Measurements from ENCODE around the gene PI4K2B. TPM values are rescaled to one million over a fixed set of nuclear protein-coding genes. Genes with fewer than 3 reads are reported as not detected.
A peak's percentile ranks its signal among the peaks of the same experiment; 100 is the strongest.

PI4K2B gene
- total and polyA plus RNA-seq, 2 of the 13 experiments (the other 11 are each of a cell fraction or from before 2014, with no cell fraction given): 6.9 to 25.8 TPM

DNA sequence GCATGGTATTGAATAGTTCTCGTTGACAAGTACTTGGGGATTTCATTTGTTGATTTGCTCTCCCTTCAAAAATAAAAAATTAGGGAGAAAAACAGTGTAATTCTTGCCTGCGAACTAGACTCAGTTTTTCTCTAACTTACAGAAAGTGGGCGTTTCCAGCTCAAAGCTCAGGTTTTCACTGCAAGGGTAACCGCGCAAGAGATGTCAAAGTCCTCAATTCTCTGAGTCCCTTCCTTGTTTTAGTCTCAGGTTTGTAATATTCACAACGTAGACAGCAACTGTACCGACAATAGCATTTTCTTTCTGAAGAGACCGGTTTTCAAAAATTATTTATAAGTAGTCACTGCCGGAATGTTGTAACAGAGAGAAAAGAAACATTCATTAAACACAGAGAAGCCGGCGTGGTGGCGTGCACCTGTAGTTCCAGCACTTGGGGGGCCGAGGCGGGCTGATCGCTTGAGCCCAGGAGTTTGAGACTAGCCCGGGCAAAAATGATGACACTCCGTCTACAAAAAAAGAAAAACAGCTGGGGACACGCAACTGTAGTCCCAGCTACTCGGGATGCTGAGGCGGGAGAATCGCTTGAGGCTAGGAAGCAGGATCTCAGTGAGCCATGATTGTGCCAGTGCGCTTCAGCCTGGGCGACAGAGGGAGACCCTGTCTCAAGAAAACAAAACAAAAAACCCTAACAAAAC lies 79.5 kb downstream of the PI4K2B start (continued):
- TF ChIP-seq, protein P1, sequence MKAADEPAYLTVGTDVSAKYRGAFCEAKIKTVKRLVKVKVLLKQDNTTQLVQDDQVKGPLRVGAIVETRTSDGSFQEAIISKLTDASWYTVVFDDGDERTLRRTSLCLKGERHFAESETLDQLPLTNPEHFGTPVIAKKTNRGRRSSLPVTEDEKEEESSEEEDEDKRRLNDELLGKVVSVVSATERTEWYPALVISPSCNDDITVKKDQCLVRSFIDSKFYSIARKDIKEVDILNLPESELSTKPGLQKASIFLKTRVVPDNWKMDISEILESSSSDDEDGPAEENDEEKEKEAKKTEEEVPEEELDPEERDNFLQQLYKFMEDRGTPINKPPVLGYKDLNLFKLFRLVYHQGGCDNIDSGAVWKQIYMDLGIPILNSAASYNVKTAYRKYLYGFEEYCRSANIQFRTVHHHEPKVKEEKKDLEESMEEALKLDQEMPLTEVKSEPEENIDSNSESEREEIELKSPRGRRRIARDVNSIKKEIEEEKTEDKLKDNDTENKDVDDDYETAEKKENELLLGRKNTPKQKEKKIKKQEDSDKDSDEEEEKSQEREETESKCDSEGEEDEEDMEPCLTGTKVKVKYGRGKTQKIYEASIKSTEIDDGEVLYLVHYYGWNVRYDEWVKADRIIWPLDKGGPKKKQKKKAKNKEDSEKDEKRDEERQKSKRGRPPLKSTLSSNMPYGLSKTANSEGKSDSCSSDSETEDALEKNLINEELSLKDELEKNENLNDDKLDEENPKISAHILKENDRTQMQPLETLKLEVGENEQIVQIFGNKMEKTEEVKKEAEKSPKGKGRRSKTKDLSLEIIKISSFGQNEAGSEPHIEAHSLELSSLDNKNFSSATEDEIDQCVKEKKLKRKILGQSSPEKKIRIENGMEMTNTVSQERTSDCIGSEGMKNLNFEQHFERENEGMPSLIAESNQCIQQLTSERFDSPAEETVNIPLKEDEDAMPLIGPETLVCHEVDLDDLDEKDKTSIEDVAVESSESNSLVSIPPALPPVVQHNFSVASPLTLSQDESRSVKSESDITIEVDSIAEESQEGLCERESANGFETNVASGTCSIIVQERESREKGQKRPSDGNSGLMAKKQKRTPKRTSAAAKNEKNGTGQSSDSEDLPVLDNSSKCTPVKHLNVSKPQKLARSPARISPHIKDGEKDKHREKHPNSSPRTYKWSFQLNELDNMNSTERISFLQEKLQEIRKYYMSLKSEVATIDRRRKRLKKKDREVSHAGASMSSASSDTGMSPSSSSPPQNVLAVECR (CRISPR knock-in tag; IDR thresholded peaks at IDR 0.05; ENCODE audit: borderline replicate concordance): 0 out of 2 replicates have a peak, but pooled peaks have one; percentile 4
- no peak for TF ChIP-seq XBP1 (CRISPR knock-in tag; IDR thresholded peaks at IDR 0.05)
- TF ChIP-seq ZNF337 (CRISPR knock-in tag; IDR thresholded peaks at IDR 0.05; ENCODE audit: borderline replicate concordance, low read depth): no peak
- TF ChIP-seq, protein P2, sequence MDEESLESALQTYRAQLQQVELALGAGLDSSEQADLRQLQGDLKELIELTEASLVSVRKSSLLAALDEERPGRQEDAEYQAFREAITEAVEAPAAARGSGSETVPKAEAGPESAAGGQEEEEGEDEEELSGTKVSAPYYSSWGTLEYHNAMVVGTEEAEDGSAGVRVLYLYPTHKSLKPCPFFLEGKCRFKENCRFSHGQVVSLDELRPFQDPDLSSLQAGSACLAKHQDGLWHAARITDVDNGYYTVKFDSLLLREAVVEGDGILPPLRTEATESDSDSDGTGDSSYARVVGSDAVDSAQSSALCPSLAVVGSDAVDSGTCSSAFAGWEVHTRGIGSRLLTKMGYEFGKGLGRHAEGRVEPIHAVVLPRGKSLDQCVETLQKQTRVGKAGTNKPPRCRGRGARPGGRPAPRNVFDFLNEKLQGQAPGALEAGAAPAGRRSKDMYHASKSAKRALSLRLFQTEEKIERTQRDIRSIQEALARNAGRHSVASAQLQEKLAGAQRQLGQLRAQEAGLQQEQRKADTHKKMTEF (CRISPR knock-in tag; IDR thresholded peaks at IDR 0.05): no peak
- TF ChIP-seq, protein P3, sequence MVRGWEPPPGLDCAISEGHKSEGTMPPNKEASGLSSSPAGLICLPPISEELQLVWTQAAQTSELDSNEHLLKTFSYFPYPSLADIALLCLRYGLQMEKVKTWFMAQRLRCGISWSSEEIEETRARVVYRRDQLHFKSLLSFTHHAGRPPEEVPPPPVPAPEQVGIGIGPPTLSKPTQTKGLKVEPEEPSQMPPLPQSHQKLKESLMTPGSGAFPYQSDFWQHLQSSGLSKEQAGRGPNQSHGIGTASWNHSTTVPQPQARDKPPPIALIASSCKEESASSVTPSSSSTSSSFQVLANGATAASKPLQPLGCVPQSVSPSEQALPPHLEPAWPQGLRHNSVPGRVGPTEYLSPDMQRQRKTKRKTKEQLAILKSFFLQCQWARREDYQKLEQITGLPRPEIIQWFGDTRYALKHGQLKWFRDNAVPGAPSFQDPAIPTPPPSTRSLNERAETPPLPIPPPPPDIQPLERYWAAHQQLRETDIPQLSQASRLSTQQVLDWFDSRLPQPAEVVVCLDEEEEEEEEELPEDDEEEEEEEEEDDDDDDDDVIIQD (CRISPR knock-in tag; IDR thresholded peaks at IDR 0.05; ENCODE audit: low read depth): no peak
- no peak for TF ChIP-seq ARHGAP35 (CRISPR knock-in tag; IDR thresholded peaks at IDR 0.05; ENCODE audit: borderline replicate concordance)
- no peak for TF ChIP-seq HOXA9 (CRISPR knock-in tag; IDR thresholded peaks at IDR 0.05; ENCODE audit: borderline replicate concordance)
- TF ChIP-seq ZFP36 (IDR thresholded peaks at IDR 0.05; ENCODE audit: borderline replicate concordance, low read depth, low read length, partially characterized antibody): no peak
- TF ChIP-seq GPN1 (CRISPR knock-in tag; IDR thresholded peaks at IDR 0.05; ENCODE audit: borderline replicate concordance): no peak
- TF ChIP-seq PHF5A (CRISPR knock-in tag; IDR thresholded peaks at IDR 0.05; ENCODE audit: low read depth, unreplicated experiment): no peak
- no peak for TF ChIP-seq U2AF1 (optimal IDR thresholded peaks at IDR 0.05; ENCODE audit: low read depth, low read length)
- peak; percentile 64 for TF ChIP-seq HNF4A (CRISPR knock-in tag; IDR thresholded peaks at IDR 0.05)
- no peak for TF ChIP-seq ZKSCAN1 (IDR thresholded peaks at IDR 0.05; ENCODE audit: low read length)
- peak; percentile 49; the same call in 1 of the 2 replicates for TF ChIP-seq ZNF460 (CRISPR knock-in tag; IDR thresholded peaks at IDR 0.05; ENCODE audit: borderline replicate concordance)
- TF ChIP-seq ZNF775 (CRISPR knock-in tag; IDR thresholded peaks at IDR 0.05; ENCODE audit: borderline replicate concordance): no peak
- no peak for TF ChIP-seq ZNF556 (CRISPR knock-in tag; IDR thresholded peaks at IDR 0.05; ENCODE audit: borderline replicate concordance)
- no peak for TF ChIP-seq SRY (CRISPR knock-in tag; IDR thresholded peaks at IDR 0.05)
- peak; percentile 56; the same call in 1 of the 2 replicates for TF ChIP-seq KDM5A (IDR thresholded peaks at IDR 0.05; ENCODE audit: borderline replicate concordance, low read length)

All from HepG2 (cell line).